HG02938 (cell line): ENCODE results near the gene LRBA.
"Not testable (repeated sequence)": the region's sequence is repeated elsewhere in the genome, so short reads cannot be mapped to it uniquely, and the experiment has no call there.

Source experiments
- ATAC-seq: cut with Tn5 transposase; IDR thresholded peaks from one replicate; pipeline ENCODE4 v1.9.1; 2021; ENCODE audit warnings: mild to moderate bottlenecking, moderate library complexity; ENCODE audit not compliant: unreplicated experiment

Gene LRBA

DNA sequence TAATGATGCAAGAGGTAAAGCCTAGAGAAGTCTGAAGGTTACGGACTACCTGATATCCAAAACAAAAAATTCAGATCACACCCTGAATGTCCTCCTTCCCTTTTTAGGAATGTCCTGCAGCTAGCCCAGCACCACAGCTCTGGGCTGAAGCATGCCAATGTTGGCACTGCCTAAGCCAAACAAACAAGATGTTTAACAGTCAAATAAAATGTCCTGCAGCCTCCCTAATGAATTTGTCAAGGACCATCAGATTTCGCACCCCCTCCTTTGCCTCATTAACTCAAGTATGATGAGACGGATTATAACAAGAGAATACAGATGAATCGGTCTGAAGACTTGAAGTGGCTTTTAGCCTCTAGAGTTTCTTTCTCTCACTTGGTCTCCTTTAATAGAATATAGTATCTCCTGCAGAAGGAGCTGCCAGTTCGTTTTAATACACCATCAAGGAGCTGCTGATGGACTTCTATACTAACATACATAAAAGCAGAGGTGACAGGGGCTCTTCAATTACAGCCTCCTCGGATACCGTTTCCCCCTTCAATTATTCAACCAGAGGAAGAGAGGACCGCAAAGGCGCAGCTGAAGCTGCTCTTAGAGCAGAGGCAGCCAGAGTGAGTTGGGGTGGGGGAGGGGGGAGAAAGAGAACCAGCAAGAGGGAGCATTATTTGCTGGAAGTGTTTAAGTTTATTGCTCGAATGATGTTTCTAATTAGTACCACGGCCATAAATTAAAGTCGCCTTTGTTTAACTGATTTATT lies 436.2 kb downstream of the LRBA start:
- ATAC-seq = no peak

DNA sequence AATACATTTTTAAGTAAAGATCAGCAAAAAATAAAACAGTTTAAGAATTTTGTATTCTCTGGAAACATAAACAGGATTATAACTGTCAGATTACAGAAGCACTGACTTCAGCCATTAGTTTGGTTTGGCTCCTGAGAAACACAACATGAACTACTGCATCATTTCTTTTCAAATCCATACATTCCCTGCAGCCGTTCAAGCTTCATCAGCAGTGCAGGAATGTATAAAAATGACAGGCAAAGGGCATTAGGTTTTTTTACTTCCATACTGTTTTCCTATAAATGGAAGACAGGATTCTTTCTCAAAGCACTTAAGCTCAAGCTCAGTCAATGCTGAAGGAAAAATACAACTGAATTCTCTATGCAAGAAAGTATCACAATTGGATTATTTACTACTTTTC lies 437.3 kb downstream of the LRBA start:
- ATAC-seq = no peak

GRCh38 chr4:150574678-150575077 lies 440.4 kb downstream of the LRBA start:
- no peak for ATAC-seq

GRCh38 chr4:150573534-150573933 lies 441.6 kb downstream of the LRBA start:
- ATAC-seq = no peak

DNA sequence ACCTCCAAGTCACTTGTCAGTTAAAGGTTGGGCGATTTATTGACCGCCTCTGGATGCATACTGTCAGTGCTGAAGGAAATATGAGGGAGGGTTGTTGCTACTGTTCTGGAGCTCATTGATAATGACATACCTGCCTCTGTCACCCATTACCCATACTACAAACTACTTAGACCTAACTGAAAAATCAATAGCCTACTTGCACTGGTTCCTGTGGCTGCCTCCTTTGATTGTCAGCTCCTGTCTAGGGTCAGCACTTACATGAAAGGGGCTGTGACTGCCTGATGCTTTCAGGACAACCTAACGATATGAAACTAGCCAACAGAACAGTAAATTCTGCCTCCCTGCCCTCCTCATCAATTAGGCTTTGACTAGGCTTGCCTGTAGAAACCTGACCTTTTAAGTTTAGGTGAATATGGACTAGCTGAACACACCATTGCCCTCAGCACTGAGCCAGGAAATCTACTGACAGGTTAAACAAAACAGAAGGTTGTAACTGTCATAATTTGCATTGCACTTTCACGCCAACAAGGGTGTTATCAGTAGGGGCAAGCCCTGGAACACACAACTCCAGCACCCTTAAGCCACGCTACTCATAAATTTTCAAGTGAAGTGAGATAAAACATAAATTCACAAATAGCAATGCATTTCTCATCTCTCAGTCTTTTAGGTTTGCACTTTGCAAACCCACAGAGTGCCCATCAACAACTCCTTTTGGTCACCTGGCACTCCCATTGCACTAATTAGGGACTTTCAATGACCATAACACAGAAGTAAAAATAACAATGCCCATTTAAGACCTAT lies 442.2 kb downstream of the LRBA start:
- no peak for ATAC-seq

DNA sequence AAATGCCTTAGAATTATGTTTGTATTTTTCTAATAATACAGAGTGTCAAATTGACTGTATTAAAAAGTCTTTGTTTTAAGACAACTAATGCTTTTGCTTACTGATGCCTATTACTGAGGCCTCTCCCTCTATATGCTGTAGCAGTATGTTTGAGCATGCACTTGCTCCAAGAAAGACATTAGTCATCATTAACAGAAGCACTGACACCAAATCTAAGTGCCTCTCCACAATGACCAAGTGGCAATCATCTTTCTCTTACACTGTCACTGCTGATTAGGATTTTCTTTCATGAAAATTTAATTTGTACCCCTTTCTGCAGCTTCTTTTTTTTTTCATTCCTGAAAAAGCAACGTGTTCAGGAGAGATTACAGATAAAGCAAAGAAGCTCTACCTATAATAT lies 444.2 kb downstream of the LRBA start:
- no peak for ATAC-seq

- no peak for ATAC-seq
Observed at GRCh38 chr4:150569998-150570535, 445.0 kb downstream of the LRBA start.

DNA sequence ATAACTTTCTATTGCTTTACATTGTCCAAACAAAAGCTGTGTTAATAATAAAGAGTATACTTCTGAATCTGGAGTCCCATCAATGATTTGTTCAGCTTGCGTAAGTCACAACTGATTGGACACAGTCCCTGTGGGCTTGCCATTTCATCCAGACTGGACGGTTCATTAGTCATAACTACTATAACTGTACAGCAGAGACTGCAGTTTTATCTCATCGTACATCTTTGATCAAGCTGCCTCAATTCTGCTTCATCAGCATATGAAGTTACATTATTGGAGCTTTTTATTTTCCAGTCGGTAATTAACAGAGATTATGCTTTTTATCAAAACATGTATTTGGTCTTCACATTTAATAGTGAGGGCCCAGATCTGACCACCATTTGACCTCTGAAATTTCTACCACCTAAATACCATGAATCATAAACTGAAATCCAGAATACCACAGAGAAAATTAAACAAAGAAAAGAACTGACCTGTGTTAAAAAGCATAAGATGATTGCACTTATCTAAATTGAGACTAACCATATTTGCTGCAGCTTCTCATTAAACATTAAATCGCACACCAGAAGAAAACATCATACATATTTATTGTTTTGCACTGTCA lies 445.6 kb downstream of the LRBA start:
- no peak for ATAC-seq

- ATAC-seq = no peak
Observed at GRCh38 chr4:150567070-150567469, 448.0 kb downstream of the LRBA start.

DNA sequence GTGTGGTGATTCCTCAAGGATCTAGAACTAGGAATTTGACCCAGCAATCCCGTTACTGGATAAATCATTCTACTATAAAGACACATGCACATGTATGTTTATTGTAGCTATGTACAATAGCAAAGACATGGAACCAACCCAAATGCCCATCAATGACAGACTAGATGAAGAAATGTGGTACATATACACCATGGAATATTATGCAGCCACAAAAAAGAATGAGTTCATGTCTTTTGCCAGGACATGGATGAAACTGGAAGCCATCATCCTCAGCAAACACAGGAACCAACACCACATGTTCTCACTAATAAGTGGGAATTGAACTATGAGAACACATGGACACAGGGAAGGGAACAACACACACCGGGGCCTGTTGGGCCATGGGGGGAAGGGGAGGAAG lies 450.1 kb downstream of the LRBA start:
- not testable (repeated sequence) for ATAC-seq

DNA sequence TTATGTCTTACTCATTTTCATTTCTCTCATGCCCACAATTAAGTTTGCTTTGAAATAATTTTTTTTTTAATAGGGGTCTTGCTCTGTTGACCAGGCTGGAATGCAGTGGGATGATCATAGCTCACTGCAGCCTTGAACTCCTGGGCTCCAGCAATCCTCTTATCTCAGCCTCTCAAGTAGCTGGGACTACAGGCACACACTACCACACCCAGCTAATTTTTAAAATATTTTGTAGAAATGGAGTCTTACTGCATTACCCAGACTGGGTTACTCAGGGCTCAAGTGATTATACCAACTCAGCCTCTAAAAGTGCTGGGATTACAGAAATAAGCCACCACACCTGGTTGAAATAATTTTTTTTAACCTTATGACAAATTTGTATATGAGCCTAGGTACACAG lies 452.3 kb downstream of the LRBA start:
- no peak for ATAC-seq

DNA sequence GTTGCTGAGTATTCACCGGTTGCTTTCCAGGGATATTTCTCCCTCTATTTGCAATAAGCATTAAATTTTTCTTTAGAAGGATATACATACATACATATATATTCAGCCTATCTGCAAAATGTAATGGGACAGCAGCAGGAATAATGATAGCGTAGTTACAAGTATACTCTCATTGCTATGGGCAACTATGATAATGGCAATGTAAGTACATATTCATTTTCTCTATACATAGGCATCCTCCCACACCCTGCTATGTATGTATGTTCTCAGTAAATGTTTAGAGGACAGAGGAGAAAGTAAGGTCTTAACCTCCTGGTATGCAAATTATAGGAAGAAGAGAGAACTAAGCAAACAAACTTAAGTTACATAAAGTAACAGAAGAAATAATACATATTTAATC lies 452.8 kb downstream of the LRBA start:
- no peak for ATAC-seq

- ATAC-seq = no peak
Observed at GRCh38 chr4:150561143-150561737, 453.8 kb downstream of the LRBA start.

- ATAC-seq = not testable (repeated sequence)
Observed at GRCh38 chr4:150557811-150558210, 457.3 kb downstream of the LRBA start.

DNA sequence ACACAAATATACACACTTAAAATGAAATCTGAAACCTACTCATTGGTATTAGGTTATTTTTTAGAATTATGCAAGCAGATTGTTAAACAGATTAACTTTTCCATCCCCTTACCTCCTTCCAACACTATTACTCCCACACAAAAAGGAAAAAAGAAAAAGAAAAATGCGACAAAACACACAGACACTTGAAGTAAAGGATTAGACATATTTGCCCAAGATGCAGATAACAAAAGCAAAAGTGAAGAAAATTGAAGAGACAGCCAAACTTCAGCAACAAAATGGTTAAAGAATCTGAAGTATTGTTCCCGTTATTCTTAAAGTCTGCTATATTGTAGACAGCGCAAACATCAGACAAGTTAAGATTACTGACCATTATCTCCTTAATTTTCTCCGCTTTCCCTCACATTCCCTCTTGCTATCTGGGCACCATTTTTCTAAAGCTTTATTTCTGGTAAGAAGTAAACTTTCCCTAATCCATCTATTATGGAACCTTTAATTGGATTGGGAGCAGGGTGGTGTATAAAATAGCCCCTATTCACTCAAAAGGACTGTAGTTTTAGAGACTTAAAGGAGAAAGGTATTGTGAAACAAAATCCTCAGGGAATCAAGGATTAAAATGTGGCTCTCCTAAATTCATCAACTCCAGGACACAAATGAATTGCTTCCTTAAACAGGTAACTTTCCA lies 467.8 kb downstream of the LRBA start:
- ATAC-seq = no peak

GRCh38 chr4:150546286-150546685 lies 468.8 kb downstream of the LRBA start:
- ATAC-seq = no peak

GRCh38 chr4:150543042-150543441 lies 472.0 kb downstream of the LRBA start:
- ATAC-seq = no peak

DNA sequence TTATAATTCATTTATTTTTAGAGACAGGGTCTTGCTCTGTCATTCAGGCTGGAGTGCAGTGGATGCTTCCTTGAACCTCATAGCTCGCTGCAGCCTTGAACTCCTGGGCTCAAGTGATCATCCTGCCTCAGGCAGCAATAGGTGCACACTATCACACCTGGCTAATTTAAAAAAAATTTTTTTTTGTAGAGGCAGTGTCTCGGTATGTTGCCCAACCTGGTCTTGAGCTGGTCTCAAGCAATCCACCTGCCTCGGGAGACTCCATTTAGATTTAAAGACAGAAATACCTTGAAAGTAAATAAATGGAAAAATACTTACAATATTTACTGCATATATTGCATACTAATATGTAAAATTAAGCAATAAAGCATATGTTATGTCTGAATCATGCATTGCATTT lies 473.4 kb downstream of the LRBA start:
- ATAC-seq = no peak

DNA sequence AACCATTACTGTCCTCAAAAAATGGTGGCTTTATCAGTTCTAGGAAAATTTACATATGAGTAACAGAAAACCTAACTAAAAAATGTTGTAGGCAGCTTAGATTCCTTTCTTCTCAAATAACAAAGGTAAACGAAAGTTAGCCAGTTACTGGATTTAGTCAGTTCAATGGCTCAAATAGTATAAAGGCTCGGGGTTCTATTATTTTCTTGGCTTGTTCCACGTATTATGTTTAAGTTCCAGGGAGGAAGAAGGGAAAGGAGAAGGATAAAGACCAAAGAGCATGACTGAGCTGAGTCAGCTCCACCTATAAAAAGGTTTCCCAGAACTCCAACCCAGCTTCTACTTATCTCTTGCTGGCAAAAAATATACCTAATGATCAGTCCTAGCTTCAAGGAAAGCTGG lies 474.1 kb downstream of the LRBA start:
- ATAC-seq = no peak

DNA sequence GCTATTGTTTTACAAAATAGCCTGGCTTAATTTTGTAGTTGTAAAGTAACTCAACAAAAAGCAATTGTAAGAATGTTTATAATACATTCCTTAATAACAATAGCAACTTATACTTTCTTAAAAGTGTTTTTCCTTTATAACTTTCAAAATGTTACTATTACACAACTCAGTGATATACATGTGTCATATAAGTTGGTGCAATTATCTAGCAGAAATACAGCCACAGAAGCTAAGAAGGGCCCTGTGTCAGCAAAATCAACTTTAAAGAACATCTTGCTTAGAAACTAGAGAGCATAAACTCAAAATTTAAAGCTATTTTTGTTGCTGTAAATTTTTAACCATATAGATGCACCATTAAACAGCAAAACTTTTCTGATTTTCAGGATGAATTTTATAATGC lies 474.5 kb downstream of the LRBA start:
- no peak for ATAC-seq

GRCh38 chr4:150537911-150538310 lies 477.2 kb downstream of the LRBA start:
- ATAC-seq = not testable (repeated sequence)
